ENCODE data around the gene CD74.

The CD74 gene

DNA sequence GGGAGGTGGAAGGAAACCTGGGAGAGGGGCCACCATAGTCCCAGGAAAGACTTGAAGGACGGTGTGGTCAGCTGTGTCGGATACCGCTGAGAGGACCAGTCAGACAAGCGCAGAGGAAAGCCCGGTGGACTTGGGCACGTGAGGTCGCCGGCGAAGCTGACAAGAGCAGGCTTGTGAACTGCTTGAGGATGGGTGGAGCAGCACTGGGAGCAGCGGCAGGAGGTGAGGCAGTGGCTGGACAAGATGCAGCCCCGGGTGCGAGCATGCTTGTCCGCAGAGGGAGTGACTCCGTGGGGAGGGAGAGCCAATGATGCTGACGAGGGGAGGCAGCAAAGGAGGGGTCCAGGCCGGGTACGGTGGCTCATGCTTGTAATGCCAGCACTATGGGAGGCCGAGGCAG is 18.3 kb upstream of the CD74 start:
- Histone ChIP-seq H2AFZ (ENCODE audit: low read depth, low read length, severe bottlenecking) (no peak overlapping the region), H3K9me3 (ENCODE audit: insufficient read depth, low read length) (no peaks in the 10 kb centered on the region), H3K9ac (ENCODE audit: low read length) (no peak overlapping the region), H3K79me2 (ENCODE audit: insufficient read depth, low read length) (no peaks in the 10 kb centered on the region), H3K9me2 (replicated peaks; ENCODE audit: insufficient read depth, low read length) (no peaks in the 10 kb centered on the region), H3K4me3 (ENCODE audit: insufficient read depth, low read length, poor library complexity, severe bottlenecking) (no peak overlapping the region), H3K27me3 (ENCODE audit: low read length) (no peaks in the 10 kb centered on the region), H4K20me1 (ENCODE audit: low read depth, low read length) (no peaks in the 10 kb centered on the region), H3K4me2 (ENCODE audit: low read depth, low read length, poor library complexity, severe bottlenecking) (no peak overlapping the region), H3K27ac (ENCODE audit: low read depth, low read length) (no peak overlapping the region), H3K36me3 (ENCODE audit: low read length) (no peaks in the 10 kb centered on the region), H3F3A (ENCODE audit: insufficient read depth) (no peaks in the 10 kb centered on the region)
- no peak for TF ChIP-seq CTCF (IDR thresholded peaks at IDR 0.05; ENCODE audit: insufficient read depth, low read length, poor library complexity, severe bottlenecking)
- TF ChIP-seq EZH2phosphoT487 (conservative IDR thresholded peaks at IDR 0.05; ENCODE audit: low read length), result no peak

DNA sequence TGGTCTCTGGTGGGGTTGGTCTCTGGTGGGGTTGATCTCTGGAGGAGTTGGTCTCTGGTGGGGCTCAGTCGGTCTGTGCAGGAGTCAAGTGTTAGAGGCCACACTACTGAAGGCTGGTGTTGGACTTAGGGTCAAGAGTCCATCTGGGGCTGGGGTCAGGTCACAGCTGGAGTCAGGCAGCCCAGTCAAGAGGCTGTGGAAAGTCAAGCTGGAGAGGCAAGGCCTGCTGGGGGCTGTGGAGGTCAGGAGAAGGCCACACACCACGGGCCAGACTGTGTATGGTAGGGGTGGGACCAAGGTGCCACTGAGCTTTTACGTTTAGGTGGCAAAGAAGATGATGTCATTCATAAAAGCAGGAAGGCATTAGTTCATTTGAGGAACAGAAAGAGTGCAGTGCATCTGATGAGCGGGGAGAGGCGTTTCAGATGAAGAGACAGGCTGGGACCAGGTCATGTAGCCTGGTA is 16.7 kb upstream of the CD74 start:
- TF ChIP-seq EZH2phosphoT487 (conservative IDR thresholded peaks at IDR 0.05; ENCODE audit: low read length), result no peak
- no peak for TF ChIP-seq CTCF (IDR thresholded peaks at IDR 0.05; ENCODE audit: insufficient read depth, low read length, poor library complexity, severe bottlenecking)
- Histone ChIP-seq H3K36me3 (ENCODE audit: low read length) (no peaks in the 10 kb centered on the region), H3K79me2 (ENCODE audit: insufficient read depth, low read length) (no peaks in the 10 kb centered on the region), H2AFZ (ENCODE audit: low read depth, low read length, severe bottlenecking) (no peak overlapping the region), H3K4me3 (ENCODE audit: insufficient read depth, low read length, poor library complexity, severe bottlenecking) (no peak overlapping the region), H3K9me2 (replicated peaks; ENCODE audit: insufficient read depth, low read length) (no peaks in the 10 kb centered on the region), H3K27me3 (ENCODE audit: low read length) (no peaks in the 10 kb centered on the region), H3K27ac (ENCODE audit: low read depth, low read length) (no peak overlapping the region), H3F3A (ENCODE audit: insufficient read depth) (no peaks in the 10 kb centered on the region), H3K9ac (ENCODE audit: low read length) (no peak overlapping the region), H3K9me3 (ENCODE audit: insufficient read depth, low read length) (no peaks in the 10 kb centered on the region), H4K20me1 (ENCODE audit: low read depth, low read length) (no peaks in the 10 kb centered on the region), H3K4me2 (ENCODE audit: low read depth, low read length, poor library complexity, severe bottlenecking) (no peak overlapping the region)

DNA sequence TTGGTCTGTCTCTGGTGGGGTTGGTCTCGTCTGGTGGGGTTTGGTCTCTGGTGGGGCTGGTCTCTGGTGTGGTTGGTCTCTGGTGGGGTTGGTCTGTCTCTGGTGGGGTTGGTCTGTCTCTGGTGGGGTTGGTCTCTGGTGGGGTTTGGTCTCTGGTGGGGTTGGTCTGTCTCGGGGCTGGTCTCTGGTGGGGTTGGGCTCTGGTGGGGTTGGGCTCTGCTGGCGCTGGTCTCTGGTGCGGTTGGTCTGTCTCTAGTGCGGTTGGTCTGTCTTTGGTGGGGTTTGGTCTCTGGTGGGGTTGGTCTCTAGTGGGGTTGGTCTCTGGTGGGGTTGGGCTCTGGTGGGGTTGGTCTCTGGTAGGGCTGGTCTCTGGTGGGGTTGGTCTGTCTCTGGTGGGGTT is 16.3 kb upstream of the CD74 start:
- Histone ChIP-seq H4K20me1 (ENCODE audit: low read depth, low read length) (no peaks in the 10 kb centered on the region), H3K9ac (ENCODE audit: low read length) (no peak overlapping the region), H3K27me3 (ENCODE audit: low read length) (no peaks in the 10 kb centered on the region), H3F3A (ENCODE audit: insufficient read depth) (no peaks in the 10 kb centered on the region), H3K4me2 (ENCODE audit: low read depth, low read length, poor library complexity, severe bottlenecking) (no peak overlapping the region), H3K9me3 (ENCODE audit: insufficient read depth, low read length) (no peaks in the 10 kb centered on the region), H3K4me3 (ENCODE audit: insufficient read depth, low read length, poor library complexity, severe bottlenecking) (no peak overlapping the region), H2AFZ (ENCODE audit: low read depth, low read length, severe bottlenecking) (no peak overlapping the region), H3K36me3 (ENCODE audit: low read length) (no peaks in the 10 kb centered on the region), H3K79me2 (ENCODE audit: insufficient read depth, low read length) (no peaks in the 10 kb centered on the region), H3K9me2 (replicated peaks; ENCODE audit: insufficient read depth, low read length) (no peaks in the 10 kb centered on the region), H3K27ac (ENCODE audit: low read depth, low read length) (no peak overlapping the region)
- TF ChIP-seq CTCF (IDR thresholded peaks at IDR 0.05; ENCODE audit: insufficient read depth, low read length, poor library complexity, severe bottlenecking) (no peak), EZH2phosphoT487 (conservative IDR thresholded peaks at IDR 0.05; ENCODE audit: low read length) (no peak)

Data from SU-DHL-6 (cell line).